COLO668 (cell line): ENCODE data around the gene RGS3.

ENCODE experiments used
- DNase-seq: peaks from one replicate; lab custom pipeline; 2025; ENCODE audit not compliant: unreplicated experiment; lab: John Stamatoyannopoulos, UW

The RGS3 gene

GRCh38 chr9:113528088-113528487 is 64.6 kb downstream of the RGS3 start:
- no peak for DNase-seq

DNA sequence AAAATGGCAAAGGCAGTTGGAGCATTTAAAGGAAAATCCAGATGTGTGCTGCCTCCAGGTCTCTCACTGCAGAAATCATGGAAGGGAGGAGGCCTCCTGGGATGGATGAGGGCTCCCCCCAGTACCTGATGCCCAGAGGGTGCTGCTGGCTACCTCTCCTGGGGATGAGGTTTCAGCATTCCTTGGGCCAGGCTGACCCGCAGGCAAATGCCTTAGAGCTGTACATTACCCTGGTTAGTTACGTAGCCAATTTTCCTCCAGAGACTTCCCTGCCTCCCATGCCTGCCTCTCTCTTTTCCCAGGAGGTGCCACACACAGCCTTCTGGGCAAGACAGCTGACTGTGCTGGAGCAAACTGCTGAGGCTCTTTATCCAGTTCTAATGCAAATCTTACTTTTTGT is 65.3 kb downstream of the RGS3 start:
- DNase-seq: no peak

DNA sequence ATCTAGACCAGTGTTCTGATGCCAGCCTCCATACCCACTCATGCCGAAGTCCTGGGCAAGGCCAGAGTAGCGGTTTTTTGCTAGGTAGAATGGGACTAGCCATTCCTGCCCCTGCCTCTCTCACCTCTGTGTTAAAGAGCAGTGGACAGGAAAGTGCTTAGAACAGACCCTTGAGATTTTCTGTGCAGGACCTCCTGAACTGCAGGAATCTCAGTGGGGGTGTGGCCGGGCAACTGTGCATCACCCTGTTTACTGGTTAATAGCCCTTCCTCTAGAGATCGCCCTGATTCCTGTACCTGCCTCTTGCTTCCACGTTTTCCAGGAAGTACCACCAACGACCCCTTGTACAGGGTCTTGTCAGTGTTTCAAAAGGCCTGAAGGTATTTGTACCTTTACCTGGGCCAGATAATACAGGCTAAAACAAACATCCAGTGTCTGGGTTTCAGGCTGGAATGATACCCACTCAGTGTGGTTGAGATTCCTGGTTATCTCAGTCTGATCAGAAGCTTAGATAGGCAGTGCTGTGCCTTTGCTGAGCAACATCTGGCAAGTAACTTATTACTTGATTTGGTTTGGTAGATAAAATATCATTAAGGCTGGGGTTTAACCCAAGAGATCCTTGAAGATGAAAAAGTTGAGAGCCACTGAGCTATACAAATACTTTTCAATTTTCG is 65.9 kb downstream of the RGS3 start:
- no peak for DNase-seq

DNA sequence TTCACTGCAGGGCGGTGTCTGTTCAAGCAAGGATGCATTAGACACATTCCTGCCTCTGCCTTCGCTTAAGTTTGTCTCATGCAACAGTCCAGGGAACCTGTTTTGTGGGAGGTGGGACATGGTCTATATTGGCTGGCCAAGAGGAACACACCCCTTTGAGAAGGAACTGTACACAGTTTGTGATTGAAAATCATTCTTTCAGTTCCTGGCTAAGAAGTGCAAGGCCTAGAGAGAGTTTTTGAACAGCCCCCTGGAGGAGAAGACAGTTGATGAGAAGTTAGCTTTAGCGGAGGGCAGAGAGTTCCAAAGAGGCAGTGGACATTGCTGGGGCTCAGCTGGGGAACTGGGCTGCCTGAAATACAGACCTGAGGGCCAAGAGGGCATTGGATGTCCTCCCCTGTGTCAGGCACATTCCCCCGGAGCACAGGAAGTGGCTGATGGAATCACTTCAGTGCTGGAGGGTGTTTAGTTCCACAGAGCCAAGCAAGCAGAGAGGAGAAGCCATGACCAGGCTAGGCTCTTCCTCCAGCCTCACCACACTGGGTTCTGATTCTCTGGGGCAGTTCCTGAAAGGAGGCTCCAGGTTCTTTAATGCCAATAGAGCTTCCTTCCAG is 66.6 kb downstream of the RGS3 start:
- no peak for DNase-seq

DNA sequence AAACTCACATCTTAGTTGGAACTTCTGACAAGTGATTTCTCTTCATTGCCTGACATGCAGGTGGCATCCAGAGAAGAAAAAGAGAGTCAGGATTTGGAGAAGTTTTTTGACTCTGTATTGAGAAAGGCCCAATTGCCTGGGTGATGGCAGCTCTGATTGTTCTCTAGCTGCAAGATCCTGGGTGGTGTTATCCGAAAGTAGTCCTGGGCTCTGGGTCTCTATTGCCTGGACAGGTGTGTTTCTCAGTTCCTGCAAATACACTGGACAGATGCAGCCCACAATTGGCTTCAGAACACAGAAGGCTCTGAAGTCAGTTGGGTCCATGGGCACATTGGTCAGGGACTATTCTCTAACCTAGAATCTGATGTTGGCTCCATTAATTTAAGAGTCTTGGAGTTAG is 67.4 kb downstream of the RGS3 start:
- no peak for DNase-seq

DNA sequence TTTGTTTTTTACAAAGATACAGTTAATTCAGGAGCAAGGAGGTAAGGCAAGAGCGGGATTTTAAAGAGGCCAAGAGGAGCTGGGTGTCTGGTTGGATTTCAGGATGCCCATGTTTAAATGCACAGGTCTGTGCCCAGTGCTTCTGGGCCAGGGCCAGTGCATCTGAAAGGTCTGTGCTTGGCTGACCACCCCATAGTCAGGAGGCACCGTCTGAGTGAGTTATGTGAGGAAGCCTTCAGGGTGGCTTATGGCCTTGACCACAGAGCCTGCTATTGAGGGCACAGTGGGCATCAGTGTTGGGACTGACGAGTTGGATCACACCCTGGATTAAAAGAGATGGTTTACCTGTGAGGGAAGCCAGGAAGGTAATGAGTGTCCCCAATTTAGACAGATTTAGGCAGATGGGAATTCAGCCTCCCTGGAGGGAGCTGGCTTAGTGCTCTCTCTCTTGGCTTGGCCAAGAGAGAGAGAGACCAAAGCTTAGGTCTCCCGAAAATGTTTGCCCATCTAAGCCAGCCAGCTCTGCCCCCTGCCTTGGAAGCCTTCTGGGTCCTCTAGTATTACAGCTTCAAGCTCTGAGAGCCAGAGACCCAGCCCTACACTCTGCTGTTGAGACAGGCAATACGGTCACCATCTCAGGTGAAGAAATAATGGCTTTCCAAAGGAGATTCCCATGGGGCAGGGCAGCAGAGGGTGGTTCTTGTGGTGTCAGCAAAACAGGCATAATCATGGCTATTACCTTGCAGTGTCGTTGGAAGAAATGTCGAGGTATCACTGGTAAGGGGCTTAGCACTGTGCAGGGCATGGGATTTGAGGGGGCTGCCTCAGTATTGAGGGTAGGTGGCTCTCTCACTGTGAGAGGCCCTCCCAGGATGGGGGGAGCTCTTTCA is 68.6 kb downstream of the RGS3 start:
- DNase-seq: no peak

GRCh38 chr9:113532809-113533190 is 69.3 kb downstream of the RGS3 start:
- no peak for DNase-seq

DNA sequence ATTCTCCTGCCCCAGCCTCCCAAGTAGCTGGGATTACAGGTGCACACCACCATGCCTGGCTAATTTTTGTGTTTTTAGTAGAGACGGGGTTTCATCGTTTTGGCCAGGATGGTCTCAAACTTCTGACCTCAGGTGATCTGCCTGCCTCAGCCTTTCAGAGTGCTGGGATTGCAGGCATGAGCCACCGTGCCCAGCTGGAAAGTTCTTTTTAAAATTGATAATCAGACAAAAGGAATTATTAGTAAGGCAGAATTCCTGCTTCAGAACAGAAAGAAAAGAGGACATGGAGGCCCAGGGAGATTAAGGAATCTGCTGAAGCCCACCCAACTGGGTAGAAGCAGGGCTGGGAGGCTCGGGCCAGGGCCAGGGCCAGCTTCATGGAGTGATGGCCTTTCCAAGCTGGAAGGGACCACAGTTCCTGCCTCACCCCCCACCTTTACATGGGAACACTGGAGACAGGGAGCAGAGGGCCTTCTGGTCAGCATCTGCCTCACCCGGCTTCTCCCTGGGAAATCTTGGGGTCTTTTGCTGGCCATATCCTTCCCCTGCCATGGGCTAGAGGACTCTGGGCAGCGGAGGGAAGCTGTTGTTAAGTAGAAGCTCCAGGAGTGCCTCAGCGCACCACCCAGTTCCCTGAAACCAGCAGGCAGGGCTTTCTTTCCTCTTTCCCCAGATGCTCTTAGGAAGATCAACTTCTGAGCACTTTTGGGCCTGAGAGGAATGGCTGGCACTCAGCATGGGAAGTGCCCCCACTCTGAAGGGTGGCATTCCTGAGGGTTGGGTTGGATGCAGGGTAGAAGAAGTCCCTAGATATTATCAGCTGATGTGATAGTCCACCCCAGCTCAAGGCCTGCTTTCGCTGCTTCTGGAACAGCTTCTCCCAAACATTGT is 70.1 kb downstream of the RGS3 start:
- no peak for DNase-seq

DNA sequence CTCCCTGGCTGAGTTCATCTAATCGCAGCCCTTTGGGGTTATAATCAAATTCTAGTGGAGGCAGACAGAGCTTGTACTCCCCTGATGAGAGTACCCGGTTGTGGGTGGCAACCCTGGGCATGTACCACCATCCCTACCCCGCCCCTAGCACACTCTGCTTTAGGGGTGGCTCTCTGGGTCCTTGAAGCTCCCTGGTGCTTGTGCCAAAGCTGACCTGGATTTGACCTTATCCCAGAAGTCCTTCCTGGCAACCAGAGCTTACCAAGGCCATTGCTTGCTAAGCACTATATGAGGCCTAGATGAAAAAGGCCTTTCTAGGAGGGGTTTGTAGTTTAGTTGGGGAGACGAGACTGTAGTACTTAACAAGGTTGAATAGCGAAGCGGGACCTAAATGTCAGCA is 72.2 kb downstream of the RGS3 start:
- DNase-seq: no peak

- DNase-seq: no peak
Observed at GRCh38 chr9:113536166-113536482, 72.6 kb downstream of the RGS3 start.

- no peak for DNase-seq
Observed at GRCh38 chr9:113536483-113537228, 73.1 kb downstream of the RGS3 start.

GRCh38 chr9:113537229-113537810 is 73.8 kb downstream of the RGS3 start:
- DNase-seq: no peak

DNA sequence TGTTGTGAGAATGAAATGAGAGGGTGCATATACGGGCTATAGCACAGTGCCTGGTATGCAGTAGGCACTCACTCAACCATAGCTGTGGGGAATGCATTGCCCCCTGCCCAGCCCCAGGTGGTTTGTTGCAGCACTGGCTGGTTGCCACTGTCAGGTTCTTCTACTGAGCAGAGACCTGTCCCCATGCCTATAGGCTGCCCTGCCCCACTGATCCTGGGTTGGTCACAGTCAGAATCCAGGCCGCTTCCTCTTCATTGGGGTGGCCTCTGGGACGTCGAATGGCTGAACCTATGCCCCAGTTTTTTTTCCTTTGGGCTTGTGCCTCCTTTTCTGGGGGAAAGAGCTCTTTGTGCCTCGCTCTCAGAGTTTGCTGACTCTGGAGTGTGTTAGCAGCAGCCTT is 74.6 kb downstream of the RGS3 start:
- no peak for DNase-seq

DNA sequence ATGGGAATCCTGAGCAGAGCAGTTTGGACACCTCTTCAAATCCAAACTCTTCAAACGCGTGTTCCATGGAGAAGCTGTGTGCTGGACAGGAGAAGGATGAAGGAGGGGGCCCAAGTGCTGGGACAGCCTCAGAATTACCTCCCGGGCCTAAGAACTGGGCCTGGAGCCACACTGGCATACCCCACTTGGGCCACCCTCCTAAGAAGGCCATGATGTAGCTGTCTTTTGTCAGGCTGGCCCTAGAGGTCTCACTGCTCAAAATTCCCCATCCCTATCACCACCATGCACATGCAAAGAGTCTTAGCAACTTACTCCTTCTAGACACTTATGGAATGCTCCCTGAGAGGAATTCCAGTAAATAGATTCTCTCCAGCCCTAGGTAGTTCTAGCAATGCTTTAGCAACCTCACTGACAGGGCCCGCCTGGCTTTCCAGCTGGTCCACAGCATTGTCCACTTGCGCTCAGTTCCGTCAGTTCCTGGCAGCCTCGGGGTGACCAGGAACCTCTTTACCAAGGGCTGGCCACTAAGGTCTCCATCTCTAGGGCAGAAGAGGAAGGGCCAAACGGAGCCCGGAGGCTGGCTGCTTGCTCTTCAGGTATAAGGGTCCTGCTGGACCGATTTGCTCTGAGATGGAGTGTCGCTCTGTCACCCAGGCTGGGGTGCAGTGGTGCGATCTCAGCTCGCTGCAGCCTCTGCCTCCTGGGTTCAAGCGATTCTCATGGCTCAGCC is 75.3 kb downstream of the RGS3 start:
- no peak for DNase-seq

DNA sequence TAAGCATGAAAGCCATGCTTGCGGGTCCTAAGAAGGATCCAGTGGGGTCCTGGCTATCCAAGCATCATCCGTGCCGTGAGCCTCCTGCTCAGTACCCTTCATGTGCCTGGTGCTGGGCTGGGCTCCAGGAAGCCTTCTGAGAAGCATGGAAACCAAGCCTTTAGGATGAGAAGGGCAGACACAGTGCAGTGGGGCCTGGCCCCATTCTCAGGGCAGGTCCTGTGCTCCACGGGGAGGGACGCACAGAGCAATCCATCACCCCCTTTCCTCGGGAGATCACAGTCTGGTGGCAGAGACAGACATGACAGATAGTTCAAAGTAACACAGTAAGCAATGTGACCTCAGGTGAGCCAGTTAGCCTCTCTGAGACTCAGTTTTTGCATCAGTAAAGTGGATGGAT is 76.9 kb downstream of the RGS3 start:
- DNase-seq: no peak

DNA sequence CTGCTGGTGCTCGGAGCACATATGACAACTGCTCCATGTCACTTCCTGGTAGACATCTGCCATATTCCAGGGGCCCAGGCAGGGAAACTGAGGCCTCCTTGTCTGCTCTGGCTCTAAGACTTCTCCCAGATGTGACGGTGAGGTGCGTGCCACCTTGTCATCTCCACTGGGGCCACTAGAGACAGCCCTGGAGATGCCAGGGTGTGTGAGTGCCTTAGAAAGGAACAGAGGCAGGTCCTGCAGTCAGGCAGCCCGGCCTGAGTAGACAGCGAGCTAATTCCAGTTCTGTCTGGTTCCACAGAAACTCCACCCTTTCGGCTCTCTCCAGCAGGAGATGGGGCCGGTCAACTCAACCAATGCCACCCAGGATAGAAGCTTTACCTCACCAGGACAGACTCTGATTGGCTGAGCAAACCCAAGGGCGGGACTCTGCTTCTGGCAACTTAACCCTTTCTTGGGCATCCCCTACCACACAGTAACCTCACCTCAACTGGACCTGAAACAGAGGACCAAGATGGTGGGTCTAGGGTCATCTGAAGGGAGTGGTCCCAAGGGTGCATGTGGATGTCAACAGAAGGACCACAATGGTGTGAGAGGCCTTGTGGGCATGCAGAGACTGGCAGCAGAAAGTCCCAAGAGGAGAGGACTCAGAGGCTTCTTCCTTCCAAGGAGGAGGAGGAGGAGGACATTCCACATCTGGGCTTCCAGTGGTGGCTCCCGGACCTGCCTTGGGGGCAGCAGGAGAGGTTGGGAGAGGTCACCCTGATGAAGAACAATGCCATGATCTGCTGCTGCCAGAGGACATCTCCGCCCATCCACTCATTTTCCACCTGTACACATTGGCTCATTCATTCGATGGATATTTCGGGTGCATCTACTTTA is 77.7 kb downstream of the RGS3 start:
- no peak for DNase-seq

DNA sequence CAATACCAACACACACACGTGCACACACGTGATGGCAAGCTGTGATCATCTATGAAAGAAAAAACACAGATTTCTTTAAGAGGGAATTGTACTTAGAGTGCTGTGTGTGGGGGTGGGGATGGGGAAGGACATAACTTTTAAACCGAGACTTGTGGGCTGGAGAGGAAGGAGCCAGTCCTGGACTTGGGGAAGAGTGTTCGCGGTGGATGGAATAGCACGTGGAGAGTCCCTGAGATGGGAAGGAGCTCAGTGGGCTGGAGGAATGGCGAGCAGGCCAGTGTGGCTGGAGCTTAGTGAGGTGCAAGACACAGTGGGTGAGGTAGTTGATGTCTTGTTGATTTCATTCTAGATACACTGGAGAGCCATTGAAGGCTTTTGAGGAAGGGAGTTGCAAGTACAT is 78.5 kb downstream of the RGS3 start:
- no peak for DNase-seq

GRCh38 chr9:113542741-113543140 is 79.2 kb downstream of the RGS3 start:
- DNase-seq: no peak
